Ammon's horn (tissue), 1 donor: Measurements from ENCODE around the gene TTYH3.

Experiments used
- DNase-seq: peaks from one replicate; pipeline ENCODE4 v3.0.0-alpha.2; 2016; ENCODE audit warnings: low spot score

Gene TTYH3

DNA sequence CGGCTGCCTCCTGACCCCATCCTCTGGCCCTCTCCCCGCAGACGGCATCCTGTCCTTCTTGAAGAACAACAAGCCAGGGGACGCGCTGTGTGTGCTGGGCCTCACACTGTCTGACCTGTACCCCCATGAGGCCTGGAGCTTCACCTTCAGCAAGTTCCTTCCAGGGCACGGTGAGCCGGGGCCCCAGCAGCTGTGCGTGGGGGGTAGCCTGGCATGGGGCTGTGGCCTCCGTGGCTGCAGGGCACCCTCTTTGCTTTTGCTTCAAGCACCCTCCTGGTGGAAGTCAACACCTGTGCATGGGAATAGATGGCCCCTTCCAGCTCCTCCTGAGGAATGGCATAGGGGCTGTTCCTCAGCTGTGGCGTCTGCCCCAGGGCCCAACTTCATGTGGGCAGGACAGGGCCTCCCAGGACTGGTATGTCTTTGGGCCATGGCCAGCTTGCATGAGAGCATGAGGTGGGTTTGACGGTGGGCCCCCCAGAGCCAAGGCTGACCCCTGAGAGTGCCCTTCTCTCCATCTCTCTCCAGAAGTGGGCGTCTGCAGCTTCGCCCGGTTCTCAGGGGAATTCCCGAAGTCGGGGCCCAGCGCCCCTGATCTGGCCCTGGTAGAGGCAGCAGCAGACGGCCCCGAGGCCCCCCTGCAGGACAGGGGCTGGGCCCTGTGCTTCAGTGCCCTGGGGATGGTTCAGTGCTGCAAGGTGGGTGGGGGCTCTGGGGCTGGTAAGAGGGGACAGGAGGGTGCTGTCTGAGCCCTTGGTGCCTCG is 76.9 kb downstream of the TTYH3 start:
- no peak for DNase-seq

DNA sequence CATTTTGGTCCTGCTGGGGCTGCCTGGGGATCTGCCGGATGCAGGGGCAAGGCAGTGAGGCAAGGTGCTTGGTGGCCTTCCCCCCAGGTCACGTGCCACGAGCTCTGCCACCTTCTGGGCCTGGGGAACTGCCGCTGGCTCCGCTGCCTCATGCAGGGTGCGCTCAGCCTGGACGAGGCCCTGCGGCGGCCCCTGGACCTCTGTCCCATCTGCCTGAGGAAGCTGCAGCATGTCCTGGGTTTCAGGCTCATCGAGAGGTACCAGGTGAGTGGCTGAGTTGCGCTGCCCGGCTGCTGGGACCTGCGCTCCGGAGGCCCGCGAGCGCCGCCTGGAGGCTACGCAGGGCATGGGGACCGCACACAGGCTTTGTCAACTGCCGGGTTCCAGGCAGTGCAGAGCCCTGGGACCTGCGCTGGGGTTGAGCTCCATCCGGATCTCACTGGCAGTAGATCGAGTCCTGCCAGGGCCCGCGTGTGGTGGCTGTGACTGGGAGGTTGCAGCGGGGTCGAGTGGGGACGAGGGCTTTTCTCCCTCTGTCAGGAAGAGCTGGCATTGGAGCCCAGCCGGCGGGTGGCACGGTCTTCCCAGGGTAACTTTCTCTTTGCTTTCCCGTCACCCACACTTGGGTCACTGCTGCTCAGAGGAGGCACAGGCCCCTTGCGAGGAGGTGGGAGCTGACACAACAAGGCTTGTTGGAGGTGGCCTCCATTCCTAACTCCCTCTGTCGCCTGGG is 77.9 kb downstream of the TTYH3 start:
- peak; percentile 72 for DNase-seq

DNA sequence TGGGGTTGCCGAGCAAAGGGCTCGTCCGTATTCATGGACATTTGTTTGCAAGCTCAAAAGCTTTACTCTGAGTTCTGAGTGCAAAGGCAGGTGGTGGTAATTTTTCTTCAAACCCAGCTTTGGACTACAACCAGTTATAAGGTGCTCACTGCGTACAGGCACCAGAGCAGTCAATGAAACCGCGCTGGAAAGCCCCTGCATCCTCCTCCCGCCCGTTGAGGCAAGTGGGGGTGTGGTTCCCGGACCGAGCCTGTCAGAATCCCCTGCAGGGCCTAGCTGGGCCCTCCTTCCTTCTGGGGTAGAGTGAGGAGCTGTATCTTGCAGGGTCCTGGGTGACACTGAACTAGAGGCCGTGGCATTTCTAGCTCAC is 78.5 kb downstream of the TTYH3 start:
- no peak for DNase-seq

DNA sequence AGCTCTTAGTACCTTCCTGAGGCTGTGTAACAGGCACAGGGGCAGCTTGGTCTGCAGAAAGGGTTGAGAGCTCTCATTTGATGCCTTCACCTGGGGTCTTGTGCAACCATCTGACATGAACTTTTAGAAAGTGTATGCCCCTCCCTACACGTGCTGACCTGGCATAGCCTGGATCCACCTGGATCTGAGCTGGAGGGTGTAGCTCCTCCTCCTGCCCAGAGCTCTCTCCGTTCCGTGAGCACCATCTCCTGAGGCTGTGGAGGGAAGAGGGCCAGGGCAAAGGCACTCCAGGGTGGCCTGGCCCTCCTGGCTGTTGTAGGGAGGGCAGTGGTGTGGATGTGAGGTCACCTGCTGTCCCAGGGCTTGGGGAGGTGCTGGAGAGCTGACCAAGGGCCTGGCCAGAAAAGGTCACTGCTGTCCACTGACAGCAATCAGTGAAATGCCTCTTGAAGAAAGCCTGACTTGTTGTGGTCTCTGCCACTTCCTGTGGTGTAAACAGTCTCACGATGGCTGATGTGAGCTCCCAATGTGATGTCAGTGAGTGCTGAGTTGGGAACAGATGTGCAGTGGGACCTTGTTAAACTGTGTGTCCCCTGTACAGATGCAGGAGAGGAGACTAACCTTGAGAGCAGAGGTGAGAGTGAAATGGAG is 79.2 kb downstream of the TTYH3 start:
- no peak for DNase-seq

DNA sequence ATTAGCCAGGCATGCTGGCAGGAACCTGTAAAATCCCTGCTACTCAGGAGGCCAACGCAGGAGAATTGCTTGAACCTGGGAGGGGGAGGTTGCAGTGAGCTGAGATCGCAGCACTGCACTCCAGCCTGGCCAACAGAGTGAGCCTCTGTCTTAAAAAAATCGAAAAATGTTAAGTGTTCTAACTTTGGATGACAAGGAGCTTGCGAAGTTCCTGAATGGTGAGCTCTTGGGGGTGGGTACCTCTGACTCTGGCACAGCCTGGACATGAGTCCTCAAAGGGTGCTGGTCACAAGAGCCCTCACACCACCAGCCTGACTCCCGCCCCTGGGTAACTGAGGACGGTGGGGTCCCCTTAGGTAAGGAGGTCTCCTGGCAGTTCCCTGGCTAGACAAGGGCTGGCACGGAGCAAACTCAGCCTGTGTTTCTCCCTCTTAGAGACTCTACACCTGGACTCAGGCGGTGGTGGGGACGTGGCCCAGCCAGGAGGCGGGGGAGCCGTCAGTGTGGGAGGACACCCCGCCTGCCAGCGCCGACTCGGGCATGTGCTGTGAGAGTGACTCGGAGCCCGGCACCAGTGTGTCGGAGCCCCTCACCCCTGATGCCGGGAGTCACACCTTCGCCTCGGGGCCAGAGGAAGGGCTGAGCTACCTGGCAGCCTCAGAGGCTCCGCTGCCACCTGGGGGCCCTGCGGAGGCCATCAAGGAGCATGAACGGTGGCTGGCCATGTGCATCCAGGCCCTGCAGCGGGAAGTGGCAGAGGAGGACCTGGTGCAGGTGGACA is 80.3 kb downstream of the TTYH3 start:
- DNase-seq: no peak

DNA sequence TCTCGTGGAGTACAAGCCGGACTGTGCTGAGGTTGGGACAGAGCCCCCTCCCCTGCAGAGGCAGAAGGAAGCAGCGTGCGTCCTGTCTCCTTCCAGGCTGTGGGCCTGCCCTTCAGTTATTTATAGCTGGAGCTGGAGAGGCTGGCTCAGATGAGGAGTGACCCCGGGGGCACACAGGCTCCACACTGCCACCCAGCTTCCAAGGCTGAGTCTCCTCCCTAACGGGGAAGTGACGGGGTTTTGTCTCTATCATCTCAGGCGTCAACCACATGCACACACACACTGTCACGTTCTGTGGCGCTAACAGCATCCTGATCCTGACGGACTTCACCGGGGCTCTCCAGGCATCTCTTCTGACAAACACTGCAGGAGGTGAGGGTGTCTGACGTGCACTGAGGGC is 81.6 kb downstream of the TTYH3 start:
- no peak for DNase-seq

DNA sequence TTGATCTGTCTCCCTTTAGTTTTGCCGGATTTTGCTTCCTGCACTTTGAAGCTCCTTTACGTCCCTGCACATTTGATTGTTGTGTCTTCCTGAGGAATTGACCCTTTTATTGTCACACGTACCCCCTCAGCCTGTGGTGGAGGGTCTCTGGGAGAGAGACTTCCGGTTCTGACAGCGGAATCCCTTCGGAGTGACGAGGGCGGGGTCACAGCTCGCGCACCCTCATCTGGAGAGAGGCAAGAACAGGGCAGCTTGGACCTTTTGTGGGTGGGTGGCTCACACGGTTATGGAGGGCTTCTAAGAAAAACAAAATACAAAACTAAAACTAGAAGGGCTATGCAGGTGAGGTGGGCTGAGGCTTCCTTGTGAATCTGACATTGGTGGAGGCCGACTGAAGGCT is 82.2 kb downstream of the TTYH3 start:
- DNase-seq: no peak
